H9 (cell line): Measurements from ENCODE around the gene TOGARAM2. TPM values are rescaled to one million over a fixed set of nuclear protein-coding genes. Genes with fewer than 3 reads are reported as not detected.

Experiments used
- DNase-seq: peaks from one replicate; pipeline ENCODE4 v3.0.0-alpha.2; 2017
- H2AFZ ChIP-seq: one replicate; pipeline ENCODE4 v1.6.1; 2013; ENCODE audit warnings: mild to moderate bottlenecking, low read length, control low read depth, moderate library complexity
- H2AK5ac ChIP-seq: 2 replicates; pipeline ENCODE4 v1.6.1; 2013; ENCODE audit warnings: low read length, control low read depth, mixed read lengths; ENCODE audit not compliant: insufficient read length
- H2BK120ac ChIP-seq: one replicate; pipeline ENCODE4 v1.6.1; 2013; ENCODE audit warnings: low read depth, mild to moderate bottlenecking, low read length, control low read depth, inconsistent platforms; ENCODE audit not compliant: poor library complexity, severe bottlenecking
- H2BK12ac ChIP-seq: 2 replicates; pipeline ENCODE4 v1.6.1; 2013; ENCODE audit warnings: low read length, control low read depth, mixed read lengths, low read depth; ENCODE audit not compliant: insufficient read length
- H2BK15ac ChIP-seq: 2 replicates; pipeline ENCODE4 v1.6.1; 2013; ENCODE audit warnings: low read depth, low read length, control low read depth
- H2BK20ac ChIP-seq: one replicate; pipeline ENCODE4 v1.6.1; 2013; ENCODE audit warnings: low read depth, mild to moderate bottlenecking, low read length, control low read depth, inconsistent platforms; ENCODE audit not compliant: poor library complexity, severe bottlenecking
- H2BK5ac ChIP-seq: 2 replicates; pipeline ENCODE4 v1.6.1; 2013; ENCODE audit warnings: low read length, control low read depth, mixed read lengths; ENCODE audit not compliant: insufficient read length
- H3K14ac ChIP-seq: 2 replicates; pipeline ENCODE4 v1.6.1; 2013; ENCODE audit warnings: low read length, control low read depth; ENCODE audit not compliant: insufficient read depth
- H3K18ac ChIP-seq: 2 replicates; pipeline ENCODE4 v1.6.1; 2013; ENCODE audit warnings: low read depth, mild to moderate bottlenecking, mixed read lengths, low read length, control low read depth; ENCODE audit not compliant: insufficient read length
- H3K23ac ChIP-seq: 2 replicates; pipeline ENCODE4 v1.6.1; 2013; ENCODE audit warnings: low read length, control low read depth, mixed read lengths, low read depth; ENCODE audit not compliant: insufficient read length
- H3K23me2 ChIP-seq: 2 replicates; pipeline ENCODE4 v1.6.1; 2013; ENCODE audit warnings: low read depth, mild to moderate bottlenecking, mixed read lengths, low read length, control low read depth; ENCODE audit not compliant: insufficient read length, poor library complexity, severe bottlenecking
- H3K27ac ChIP-seq: 2 replicates; pipeline ENCODE4 v1.5.1; 2013; ENCODE audit warnings: low read length, control low read depth, mixed read lengths, low read depth; ENCODE audit not compliant: insufficient read length
- H3K27me3 ChIP-seq: 2 replicates; pipeline ENCODE4 v1.6.1; 2013; ENCODE audit warnings: low read length, control low read depth, inconsistent platforms; ENCODE audit not compliant: insufficient read depth
- H3K4ac ChIP-seq: 2 replicates; pipeline ENCODE4 v1.6.1; 2013; ENCODE audit warnings: low read depth, mild to moderate bottlenecking, control low read depth, inconsistent platforms, low read length, moderate library complexity
- H3K4me1 ChIP-seq: 2 replicates; pipeline ENCODE4 v1.6.1; 2013; ENCODE audit warnings: low read length, control low read depth, inconsistent platforms; ENCODE audit not compliant: insufficient read depth
- H3K4me2 ChIP-seq: 2 replicates; pipeline ENCODE4 v1.6.1; 2013; ENCODE audit warnings: low read length, control low read depth, mixed read lengths; ENCODE audit not compliant: insufficient read length, insufficient read depth
- H3K56ac ChIP-seq: 2 replicates; pipeline ENCODE4 v1.6.1; 2013; ENCODE audit warnings: low read depth, mild to moderate bottlenecking, mixed read lengths, low read length, control low read depth; ENCODE audit not compliant: insufficient read length
- H3K79me1 ChIP-seq: 2 replicates; pipeline ENCODE4 v1.6.1; 2013; ENCODE audit warnings: low read depth, mild to moderate bottlenecking, moderate library complexity, low read length, control low read depth, inconsistent platforms; ENCODE audit not compliant: insufficient read depth, poor library complexity, severe bottlenecking
- H3K79me2 ChIP-seq: 2 replicates; pipeline ENCODE4 v1.6.1; 2013; ENCODE audit warnings: low read length, control low read depth, inconsistent platforms; ENCODE audit not compliant: insufficient read depth
- H3K9ac ChIP-seq: 2 replicates; pipeline ENCODE4 v1.6.1; 2013; ENCODE audit warnings: low read length, control low read depth, mixed read lengths; ENCODE audit not compliant: insufficient read length; ENCODE audit errors: extremely low read depth
- H3K9me3 ChIP-seq: one replicate; pipeline ENCODE4 v1.6.1; 2013; ENCODE audit warnings: low read depth, low read length, inconsistent platforms; ENCODE audit not compliant: control insufficient read depth
- H3T11ph ChIP-seq: one replicate; pipeline ENCODE4 v1.6.1; 2013; ENCODE audit warnings: mild to moderate bottlenecking, low read length, control low read depth, inconsistent platforms
- H4K20me1 ChIP-seq: one replicate; pipeline ENCODE4 v1.6.1; 2013; ENCODE audit not compliant: control insufficient read depth, insufficient read length, insufficient read depth
- H4K5ac ChIP-seq: 2 replicates; pipeline ENCODE4 v1.6.1; 2013; ENCODE audit warnings: low read depth, mild to moderate bottlenecking, mixed read lengths, low read length, control low read depth; ENCODE audit not compliant: insufficient read length
- H4K8ac ChIP-seq: replicated peaks from 2 replicates; pipeline ENCODE4 v1.6.1; 2013; ENCODE audit warnings: low read length, control low read depth, mixed read lengths, low read depth; ENCODE audit not compliant: insufficient read length
- H4K91ac ChIP-seq: 2 replicates; pipeline ENCODE4 v1.6.1; 2013; ENCODE audit warnings: low read depth, mild to moderate bottlenecking, moderate library complexity, mixed read lengths, low read length, control low read depth; ENCODE audit not compliant: insufficient read length
- H3K27ac Mint-ChIP-seq, 3 experiments: 2 replicates in 2 of 3; 3 replicates in 1 of 3; pipeline ENCODE4 v1.8.0; 2020 to 2021; ENCODE audit warnings: mixed read lengths in 3 of 3, mild to moderate bottlenecking in 1 of 3, moderate library complexity in 1 of 3
- H3K27me3 Mint-ChIP-seq: 2 replicates; pipeline ENCODE4 v1.8.0; 2021; ENCODE audit warnings: low read depth, mild to moderate bottlenecking, moderate library complexity, mixed read lengths
- H3K36me3 Mint-ChIP-seq, 3 experiments: 2 replicates in 2 of 3; 3 replicates in 1 of 3; pipeline ENCODE4 v1.8.0; 2020 to 2021; ENCODE audit warnings: low read depth in 3 of 3, mixed read lengths in 3 of 3; ENCODE audit not compliant: insufficient read depth in 1 of 3
- H3K4me1 Mint-ChIP-seq, 2 experiments: 2 replicates each; pipeline ENCODE4 v1.8.0; 2020; ENCODE audit warnings: mixed read lengths in 2 of 2
- H3K4me3 Mint-ChIP-seq, 2 experiments: 2 replicates in 1 of 2; 3 replicates in 1 of 2; pipeline ENCODE4 v1.8.0; 2020 to 2021; ENCODE audit warnings: mild to moderate bottlenecking in 2 of 2, mixed read lengths in 2 of 2, moderate library complexity in 1 of 2
- H3K9me3 Mint-ChIP-seq, 2 experiments: 2 replicates in 1 of 2; 3 replicates in 1 of 2; pipeline ENCODE4 v1.8.0; 2020; ENCODE audit warnings: mild to moderate bottlenecking in 2 of 2, mixed read lengths in 2 of 2, moderate library complexity in 1 of 2
- WGBS: extraction: QIAGEN DNeasy Blood & Tissue Kit; methylation state at CpG from one replicate; pipeline ENCODE4 v1.1.7; 2013; ENCODE audit warnings: missing lambda C conversion rate, low lambda C conversion rate, mixed read lengths; ENCODE audit not compliant: insufficient read length; ENCODE audit errors: extremely low coverage; 5-methylcytosine and 5-hydroxymethylcytosine counted together
- total RNA-seq: library from RNA; stranded (reverse); gene quantifications from 2 replicates; pipeline ENCODE4 v1.2.1, GENCODE V29; 2021
- TF ChIP-seq, protein P1 (sequence below): fragments of 200-600 bp; sonication (generic); conservative IDR thresholded peaks from 3 replicates; pipeline ENCODE4 v1.8.0; 2021; ENCODE audit warnings: antibody characterized with exemption, mild to moderate bottlenecking

Gene TOGARAM2
- total RNA-seq, 1 experiment from 2014 or later: 0.83 TPM

DNA sequence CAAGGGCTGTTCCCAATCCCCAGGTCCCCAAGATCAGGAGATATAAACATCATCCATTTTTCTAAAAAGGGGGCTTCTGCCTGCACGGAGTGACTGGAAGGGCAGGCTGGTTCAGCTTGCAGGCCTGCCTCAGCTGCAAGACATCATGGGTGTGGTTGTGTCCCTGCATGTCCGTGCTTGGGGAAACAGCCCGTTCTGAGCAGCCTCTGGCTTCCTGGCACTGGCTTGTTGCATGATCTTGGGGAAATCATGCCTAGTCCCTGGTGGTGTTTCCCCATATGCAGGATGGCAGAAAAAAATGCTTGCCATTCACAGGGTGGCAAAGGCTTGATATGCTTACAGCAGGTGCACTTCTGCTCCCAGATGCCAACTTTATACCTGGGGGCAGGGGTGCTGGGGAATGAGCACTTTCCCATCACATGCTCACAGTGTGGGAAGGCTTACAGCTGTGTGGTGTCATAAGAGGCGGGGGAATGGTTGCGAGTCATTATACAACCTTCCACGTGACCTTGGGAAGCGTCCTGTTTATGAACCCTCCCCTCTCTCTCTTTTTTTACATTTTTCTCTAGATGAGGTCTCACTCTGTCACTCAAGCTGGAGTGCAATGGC, 86.0 kb downstream of the TOGARAM2 start:
- H3K27ac ChIP-seq: no peak overlapping the region
- H3K23me2 ChIP-seq: no peaks in the 10 kb centered on the region
- H3K4me2 ChIP-seq: no peak overlapping the region
- no peaks in the 10 kb centered on the region for H4K20me1 ChIP-seq
- H2BK120ac ChIP-seq: no peak overlapping the region
- H3K56ac ChIP-seq: no peak overlapping the region
- H2BK15ac ChIP-seq: no peak overlapping the region
- H3K79me1 ChIP-seq: no peaks in the 10 kb centered on the region
- no peaks in the 10 kb centered on the region for H3K79me2 ChIP-seq
- H4K5ac ChIP-seq: no peak overlapping the region
- H3K9me3 Mint-ChIP-seq: no peaks in the 10 kb centered on the region
- H4K8ac ChIP-seq: no peak overlapping the region
- no peak for DNase-seq
- peaks cover 16 to 22% of the 10 kb centered on the region in 2 experiments for H3K4me1 Mint-ChIP-seq
- no peaks in the 10 kb centered on the region for H3K9me3 ChIP-seq
- no peak overlapping the region for H3K14ac ChIP-seq
- H3K23ac ChIP-seq: no peak overlapping the region
- H3T11ph ChIP-seq: no peak overlapping the region
- no peak overlapping the region for H4K91ac ChIP-seq
- TF ChIP-seq, protein P1, sequence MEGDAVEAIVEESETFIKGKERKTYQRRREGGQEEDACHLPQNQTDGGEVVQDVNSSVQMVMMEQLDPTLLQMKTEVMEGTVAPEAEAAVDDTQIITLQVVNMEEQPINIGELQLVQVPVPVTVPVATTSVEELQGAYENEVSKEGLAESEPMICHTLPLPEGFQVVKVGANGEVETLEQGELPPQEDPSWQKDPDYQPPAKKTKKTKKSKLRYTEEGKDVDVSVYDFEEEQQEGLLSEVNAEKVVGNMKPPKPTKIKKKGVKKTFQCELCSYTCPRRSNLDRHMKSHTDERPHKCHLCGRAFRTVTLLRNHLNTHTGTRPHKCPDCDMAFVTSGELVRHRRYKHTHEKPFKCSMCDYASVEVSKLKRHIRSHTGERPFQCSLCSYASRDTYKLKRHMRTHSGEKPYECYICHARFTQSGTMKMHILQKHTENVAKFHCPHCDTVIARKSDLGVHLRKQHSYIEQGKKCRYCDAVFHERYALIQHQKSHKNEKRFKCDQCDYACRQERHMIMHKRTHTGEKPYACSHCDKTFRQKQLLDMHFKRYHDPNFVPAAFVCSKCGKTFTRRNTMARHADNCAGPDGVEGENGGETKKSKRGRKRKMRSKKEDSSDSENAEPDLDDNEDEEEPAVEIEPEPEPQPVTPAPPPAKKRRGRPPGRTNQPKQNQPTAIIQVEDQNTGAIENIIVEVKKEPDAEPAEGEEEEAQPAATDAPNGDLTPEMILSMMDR: no peak
- no peak overlapping the region for H2AK5ac ChIP-seq
- H2BK12ac ChIP-seq: no peak overlapping the region
- no peaks in the 10 kb centered on the region for H3K4me1 ChIP-seq
- H3K18ac ChIP-seq: no peak overlapping the region
- H3K36me3 Mint-ChIP-seq: no peaks in the 10 kb centered on the region
- no peak overlapping the region for H2AFZ ChIP-seq
- WGBS: no CpG with 5 or more reads among the region's 7 CpGs
- no peak overlapping the region for H3K27ac Mint-ChIP-seq
- H2BK20ac ChIP-seq: no peak overlapping the region
- H2BK5ac ChIP-seq: no peak overlapping the region
- H3K27me3 ChIP-seq: no peaks in the 10 kb centered on the region
- no peak overlapping the region for H3K9ac ChIP-seq
- no peaks in the 10 kb centered on the region; the same call in 1 of the 2 replicates for H3K27me3 Mint-ChIP-seq
- H3K4me3 Mint-ChIP-seq: no peak overlapping the region
- H3K4ac ChIP-seq: no peak overlapping the region
